ENCODE results near the gene CDHR3. TPM values are rescaled to one million over a fixed set of nuclear protein-coding genes. Genes with fewer than 3 reads are reported as not detected.

The CDHR3 gene
- total and polyA plus RNA-seq, 5 donors from 2014 or later, result 5.6 to 38.2 (median 8.5) TPM

DNA sequence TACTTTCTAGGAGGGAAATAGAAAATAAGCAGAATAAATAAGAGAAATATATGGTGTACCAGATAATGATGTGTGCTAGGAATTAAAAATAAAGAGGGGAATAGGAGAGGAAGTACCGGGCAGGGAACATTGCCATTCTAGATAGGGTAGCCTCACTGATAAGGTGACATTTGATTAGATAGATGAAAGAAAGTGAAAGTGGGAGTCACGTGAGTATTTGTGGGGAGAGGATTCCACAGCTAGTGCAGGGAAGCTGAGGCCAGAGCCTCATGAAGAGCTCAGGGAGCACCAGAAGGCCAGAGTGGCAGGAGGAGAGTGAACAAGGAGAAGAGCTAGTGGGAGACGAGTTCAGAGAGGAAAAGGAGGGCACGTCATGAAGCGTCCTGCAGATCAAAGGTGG lies 49.1 kb downstream of the CDHR3 start:
- Mint-ChIP-seq H3K4me3 (no peak overlapping the region), H3K36me3 (peaks cover 10% of the 10 kb centered on the region), H3K9me3 (peaks cover 0 to 12% (median 5%) of the 10 kb centered on the region in 7 donors), H3K27ac (peak overlapping the region in 1 of 3 donors; percentile 28), H3K4me1 (peaks cover 15 to 50% (median 26%) of the 10 kb centered on the region in 4 donors), H3K27me3 (no peaks in the 10 kb centered on the region)
- Histone ChIP-seq H3K36me3 (ENCODE audit: control insufficient read depth, insufficient read depth, low read length) (no peaks in the 10 kb centered on the region), H3K27ac (ENCODE audit: insufficient read depth, low read length, poor library complexity, severe bottlenecking) (no peak overlapping the region), H3K4me1 (ENCODE audit: control insufficient read depth, insufficient read depth, low read length, poor library complexity, severe bottlenecking) (peaks cover 10% of the 10 kb centered on the region), H3K9me3 (ENCODE audit: control insufficient read depth in 2 of 2, low read length in 2 of 2) (no peaks in the 10 kb centered on the region), H3K4me3 (ENCODE audit: low read depth, low read length) (no peak overlapping the region), H3K27me3 (ENCODE audit: control insufficient read depth, insufficient read depth, low read length) (no peaks in the 10 kb centered on the region)
- no peak for ATAC-seq (ENCODE audit: low read depth in 2 of 2)
- no peak for DNase-seq

- no peaks in the 10 kb centered on the region for H3K36me3 ChIP-seq (ENCODE audit: control insufficient read depth, insufficient read depth, low read length)
- ATAC-seq (ENCODE audit: low read depth in 2 of 2) (no peak), DNase-seq (no peak)
- H3K9me3 ChIP-seq (ENCODE audit: control insufficient read depth in 2 of 2, low read length in 2 of 2), result no peaks in the 10 kb centered on the region
- no peak overlapping the region for H3K27ac ChIP-seq (ENCODE audit: insufficient read depth, low read length, poor library complexity, severe bottlenecking)
- no peak overlapping the region for H3K4me3 ChIP-seq (ENCODE audit: low read depth, low read length)
- H3K27ac Mint-ChIP-seq, result no peak overlapping the region
- peaks cover 3% of the 10 kb centered on the region for H3K36me3 Mint-ChIP-seq
- peaks cover 10% of the 10 kb centered on the region for H3K4me1 ChIP-seq (ENCODE audit: control insufficient read depth, insufficient read depth, low read length, poor library complexity, severe bottlenecking)
- H3K27me3 Mint-ChIP-seq, result no peaks in the 10 kb centered on the region
- H3K4me1 Mint-ChIP-seq, result peaks cover 15 to 53% (median 26%) of the 10 kb centered on the region in 4 donors
- H3K9me3 Mint-ChIP-seq, result peaks cover 0 to 4% (median 0%) of the 10 kb centered on the region in 7 donors
- H3K4me3 Mint-ChIP-seq, result no peak overlapping the region
- H3K27me3 ChIP-seq (ENCODE audit: control insufficient read depth, insufficient read depth, low read length), result no peaks in the 10 kb centered on the region
These were observed 49.9 kb downstream of the CDHR3 start for GRCh38 chr7:106012935-106013439.

DNA sequence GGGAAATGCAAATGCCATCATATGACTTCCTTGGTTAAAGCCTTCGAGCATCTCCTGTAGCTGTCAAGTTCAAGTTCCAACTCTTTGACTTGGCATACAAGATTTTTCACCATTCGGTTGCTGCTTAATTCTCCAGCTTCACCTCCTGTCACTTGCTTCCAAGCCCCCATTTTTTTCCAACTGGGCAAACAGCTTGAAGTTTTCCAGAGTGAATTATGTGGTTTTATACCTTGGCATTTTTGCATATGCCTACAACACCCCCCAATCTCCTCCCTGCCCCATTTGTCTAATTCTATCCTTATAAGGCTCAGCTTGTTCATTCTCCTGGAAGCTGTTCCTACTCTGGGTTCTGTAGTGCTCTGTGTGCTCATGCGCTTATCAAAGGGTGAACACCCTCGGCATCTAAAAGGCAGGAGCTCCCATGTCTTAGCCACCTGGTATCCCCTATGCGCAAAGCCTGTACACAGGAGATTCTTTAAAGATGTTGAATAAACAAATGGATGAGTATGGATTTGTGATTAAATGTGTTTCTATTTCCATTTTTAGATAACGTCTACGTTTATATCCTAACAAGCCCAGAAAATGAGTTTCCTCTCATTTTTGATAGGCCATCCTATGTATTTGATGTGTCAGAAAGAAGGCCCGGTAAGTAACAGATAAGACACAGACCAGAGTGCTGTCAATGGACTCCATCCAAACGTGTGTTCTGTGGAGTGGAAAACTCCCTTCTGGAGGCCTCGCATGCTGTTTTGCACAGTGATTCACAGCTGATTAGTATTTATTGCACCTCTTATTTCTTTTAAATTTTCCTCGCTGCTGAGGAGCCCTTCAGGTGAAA lies 52.5 kb downstream of the CDHR3 start:
- H3K27ac Mint-ChIP-seq, result peak overlapping the region in 1 of 3 donors; percentile 57
- Histone ChIP-seq H3K36me3 (ENCODE audit: control insufficient read depth, insufficient read depth, low read length) (no peaks in the 10 kb centered on the region), H3K4me3 (ENCODE audit: low read depth, low read length) (no peak overlapping the region), H3K9me3 (ENCODE audit: control insufficient read depth in 2 of 2, low read length in 2 of 2) (no peaks in the 10 kb centered on the region), H3K27ac (ENCODE audit: insufficient read depth, low read length, poor library complexity, severe bottlenecking) (no peak overlapping the region), H3K27me3 (ENCODE audit: control insufficient read depth, insufficient read depth, low read length) (no peaks in the 10 kb centered on the region), H3K4me1 (ENCODE audit: control insufficient read depth, insufficient read depth, low read length, poor library complexity, severe bottlenecking) (peaks cover 8% of the 10 kb centered on the region)
- peaks cover 3% of the 10 kb centered on the region for H3K36me3 Mint-ChIP-seq
- ATAC-seq (ENCODE audit: low read depth in 2 of 2), result no peak
- H3K4me3 Mint-ChIP-seq, result no peak overlapping the region
- no peaks in the 10 kb centered on the region for H3K9me3 Mint-ChIP-seq
- DNase-seq, result no peak
- H3K4me1 Mint-ChIP-seq, result peaks cover 6 to 59% (median 19%) of the 10 kb centered on the region in 4 donors
- H3K27me3 Mint-ChIP-seq, result no peaks in the 10 kb centered on the region

- ATAC-seq (ENCODE audit: low read depth in 2 of 2), result no peak
- no peaks in the 10 kb centered on the region for H3K9me3 Mint-ChIP-seq
- no peak overlapping the region for H3K4me3 Mint-ChIP-seq
- peaks cover 6 to 65% (median 25%) of the 10 kb centered on the region in 4 donors for H3K4me1 Mint-ChIP-seq
- no peaks in the 10 kb centered on the region for H3K9me3 ChIP-seq (ENCODE audit: control insufficient read depth in 2 of 2, low read length in 2 of 2)
- no peak overlapping the region for H3K4me3 ChIP-seq (ENCODE audit: low read depth, low read length)
- H3K36me3 Mint-ChIP-seq, result peaks cover 3% of the 10 kb centered on the region
- H3K36me3 ChIP-seq (ENCODE audit: control insufficient read depth, insufficient read depth, low read length), result no peaks in the 10 kb centered on the region
- H3K27me3 Mint-ChIP-seq, result no peaks in the 10 kb centered on the region
- no peak overlapping the region for H3K27ac ChIP-seq (ENCODE audit: insufficient read depth, low read length, poor library complexity, severe bottlenecking)
- no peaks in the 10 kb centered on the region for H3K27me3 ChIP-seq (ENCODE audit: control insufficient read depth, insufficient read depth, low read length)
- no peak for DNase-seq
- peak overlapping the region in 2 of 3 donors; percentile 20 to 37 for H3K27ac Mint-ChIP-seq
- H3K4me1 ChIP-seq (ENCODE audit: control insufficient read depth, insufficient read depth, low read length, poor library complexity, severe bottlenecking), result peaks cover 15% of the 10 kb centered on the region
These were observed 53.3 kb downstream of the CDHR3 start for GRCh38 chr7:106016331-106016730.

DNA sequence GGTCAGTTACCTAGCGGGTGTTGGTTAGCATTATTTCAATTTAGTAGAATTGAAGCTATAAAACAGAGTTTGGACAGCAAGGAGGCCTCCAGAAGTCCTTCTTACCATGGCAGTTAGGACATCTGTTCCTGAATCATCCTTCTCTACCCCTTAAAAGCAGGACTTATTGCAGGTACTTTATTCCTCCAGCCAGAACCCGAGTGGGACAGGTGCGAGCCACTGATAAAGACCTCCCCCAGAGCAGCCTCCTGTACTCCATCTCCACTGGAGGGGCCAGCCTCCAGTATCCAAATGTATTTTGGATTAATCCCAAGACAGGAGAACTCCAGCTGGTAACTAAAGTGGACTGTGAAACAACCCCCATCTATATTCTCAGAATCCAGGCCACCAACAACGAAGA lies 54.6 kb downstream of the CDHR3 start:
- Histone ChIP-seq H3K27me3 (ENCODE audit: control insufficient read depth, insufficient read depth, low read length) (no peaks in the 10 kb centered on the region), H3K36me3 (ENCODE audit: control insufficient read depth, insufficient read depth, low read length) (no peaks in the 10 kb centered on the region), H3K4me1 (ENCODE audit: control insufficient read depth, insufficient read depth, low read length, poor library complexity, severe bottlenecking) (peaks cover 28% of the 10 kb centered on the region), H3K4me3 (ENCODE audit: low read depth, low read length) (no peak overlapping the region), H3K27ac (ENCODE audit: insufficient read depth, low read length, poor library complexity, severe bottlenecking) (no peak overlapping the region), H3K9me3 (ENCODE audit: control insufficient read depth in 2 of 2, low read length in 2 of 2) (no peaks in the 10 kb centered on the region)
- no peak for DNase-seq
- no peaks in the 10 kb centered on the region for H3K27me3 Mint-ChIP-seq
- H3K4me1 Mint-ChIP-seq, result peaks cover 8 to 69% (median 29%) of the 10 kb centered on the region in 4 donors
- no peak for ATAC-seq (ENCODE audit: low read depth in 2 of 2)
- no peak overlapping the region for H3K27ac Mint-ChIP-seq
- no peak overlapping the region for H3K4me3 Mint-ChIP-seq
- no peaks in the 10 kb centered on the region for H3K36me3 Mint-ChIP-seq
- H3K9me3 Mint-ChIP-seq, result no peaks in the 10 kb centered on the region

- Mint-ChIP-seq H3K4me1 (peaks cover 16 to 75% (median 38%) of the 10 kb centered on the region in 4 donors), H3K4me3 (no peak overlapping the region), H3K36me3 (no peaks in the 10 kb centered on the region), H3K9me3 (no peaks in the 10 kb centered on the region), H3K27ac (peak overlapping the region in 1 of 3 donors; percentile 20), H3K27me3 (no peaks in the 10 kb centered on the region)
- Histone ChIP-seq H3K9me3 (ENCODE audit: control insufficient read depth in 2 of 2, low read length in 2 of 2) (no peaks in the 10 kb centered on the region), H3K36me3 (ENCODE audit: control insufficient read depth, insufficient read depth, low read length) (no peaks in the 10 kb centered on the region), H3K4me3 (ENCODE audit: low read depth, low read length) (no peak overlapping the region), H3K27ac (ENCODE audit: insufficient read depth, low read length, poor library complexity, severe bottlenecking) (no peak overlapping the region), H3K4me1 (ENCODE audit: control insufficient read depth, insufficient read depth, low read length, poor library complexity, severe bottlenecking) (peaks cover 40% of the 10 kb centered on the region), H3K27me3 (ENCODE audit: control insufficient read depth, insufficient read depth, low read length) (no peaks in the 10 kb centered on the region)
- DNase-seq, result no peak
- ATAC-seq (ENCODE audit: low read depth in 2 of 2), result no peak
These were observed 55.8 kb downstream of the CDHR3 start for GRCh38 chr7:106018566-106019469.

DNA sequence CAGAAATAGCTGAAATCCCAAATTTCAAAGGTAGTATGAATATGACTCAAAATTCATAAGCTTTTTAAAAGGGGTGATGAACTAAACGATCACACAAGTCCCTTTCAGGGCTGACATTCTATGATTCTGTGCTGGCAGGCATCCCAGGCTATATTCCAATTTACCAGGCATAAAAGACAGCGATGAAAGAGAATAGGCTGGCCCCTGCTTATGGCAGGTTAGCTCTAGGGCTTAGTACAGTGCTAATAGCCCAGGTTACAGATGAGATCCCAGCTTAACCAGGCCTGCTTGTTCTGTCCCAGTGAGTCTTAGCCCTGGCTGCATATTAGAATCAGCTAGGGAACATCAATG lies 56.4 kb downstream of the CDHR3 start:
- Mint-ChIP-seq H3K27ac (peak overlapping the region; percentile 56 to 99 (median 67)), H3K9me3 (no peaks in the 10 kb centered on the region), H3K36me3 (no peaks in the 10 kb centered on the region), H3K27me3 (no peaks in the 10 kb centered on the region), H3K4me3 (no peak overlapping the region), H3K4me1 (peaks cover 16 to 81% (median 41%) of the 10 kb centered on the region in 4 donors)
- Histone ChIP-seq H3K36me3 (ENCODE audit: control insufficient read depth, insufficient read depth, low read length) (no peaks in the 10 kb centered on the region), H3K4me1 (ENCODE audit: control insufficient read depth, insufficient read depth, low read length, poor library complexity, severe bottlenecking) (peaks cover 41% of the 10 kb centered on the region), H3K27ac (ENCODE audit: insufficient read depth, low read length, poor library complexity, severe bottlenecking) (no peak overlapping the region), H3K4me3 (ENCODE audit: low read depth, low read length) (no peak overlapping the region), H3K9me3 (ENCODE audit: control insufficient read depth in 2 of 2, low read length in 2 of 2) (no peaks in the 10 kb centered on the region), H3K27me3 (ENCODE audit: control insufficient read depth, insufficient read depth, low read length) (no peaks in the 10 kb centered on the region)
- ATAC-seq (ENCODE audit: low read depth in 2 of 2) (no peak), DNase-seq (no peak)
